ENCODE measurements around the gene UBE3D.

UBE3D gene

GRCh38 chr6:83065511-83066192, at the start of gene UBE3D:
Gene UBE3D, minus strand, starts transcription at chr6:83065841. Its CDS starts 123 bp downstream, at chr6:83065718.
- peak; percentile 86 for DNase-seq

- no peak for DNase-seq
Measured at GRCh38 chr6:83114164-83114563, 48.5 kb upstream of the UBE3D start.

- no peak for DNase-seq
Measured at GRCh38 chr6:83113258-83113657, 47.6 kb upstream of the UBE3D start.

DNA sequence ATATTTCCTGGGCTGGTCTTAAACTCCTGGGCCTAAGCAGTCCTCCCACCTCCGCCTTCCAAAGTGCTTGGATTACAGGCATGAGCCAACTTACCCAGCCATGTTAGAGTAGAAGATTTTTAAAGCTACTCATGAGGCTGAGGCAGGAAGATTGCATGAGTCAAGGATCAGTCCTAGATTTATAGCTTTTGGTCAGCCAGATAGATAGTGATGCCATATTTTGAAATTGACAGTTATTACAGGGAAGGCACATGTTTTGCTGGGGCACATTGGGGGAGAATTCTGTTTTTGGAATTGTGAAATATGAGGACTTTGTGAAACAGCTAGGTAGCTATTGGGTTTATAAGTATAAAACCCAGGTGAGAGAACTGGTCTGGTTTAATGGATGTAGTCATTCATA, 42.7 kb upstream of the UBE3D start:
- DNase-seq = no peak

DNA sequence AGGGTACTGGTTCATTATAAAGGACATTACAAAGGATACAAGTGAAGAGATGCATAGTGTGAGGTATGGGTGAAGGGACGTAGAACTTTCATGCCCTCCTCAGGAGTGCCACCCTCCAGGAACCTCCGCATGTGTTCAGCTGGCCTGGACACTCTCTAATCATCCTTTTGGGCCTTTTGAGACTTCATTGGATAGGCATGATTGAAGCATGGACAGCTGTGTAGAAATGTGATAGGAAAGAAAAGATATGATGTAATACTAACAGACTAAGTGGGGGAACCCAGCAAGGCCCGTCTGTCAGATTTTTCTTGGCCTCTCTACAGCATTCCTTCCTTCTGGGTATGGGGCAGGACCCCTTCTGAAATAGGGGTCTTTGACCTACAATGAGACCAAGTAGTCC, 32.9 kb upstream of the UBE3D start:
- DNase-seq = no peak

GRCh38 chr6:83097675-83098074, 32.0 kb upstream of the UBE3D start:
- DNase-seq = no peak

GRCh38 chr6:83097204-83097603, 31.6 kb upstream of the UBE3D start:
- no peak for DNase-seq

DNA sequence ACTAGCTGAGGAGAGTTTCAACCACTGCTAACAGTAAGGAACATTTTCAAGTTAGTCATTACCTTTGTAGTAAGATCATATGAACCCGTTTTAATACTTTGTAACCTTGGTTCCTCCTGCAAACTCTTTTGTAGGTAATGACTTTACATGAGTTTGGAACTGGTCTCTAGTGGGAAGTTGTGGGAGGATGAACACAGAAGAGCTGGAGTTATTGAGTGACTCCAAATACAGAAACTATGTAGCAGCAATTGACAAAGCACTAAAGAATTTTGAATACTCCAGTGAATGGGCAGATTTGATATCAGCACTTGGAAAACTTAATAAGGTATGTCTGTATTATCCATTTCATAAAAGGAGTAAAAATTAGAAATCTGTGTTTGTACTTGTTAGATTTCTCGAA, 31.1 kb upstream of the UBE3D start:
- no peak for DNase-seq

- no peak for DNase-seq
Measured at GRCh38 chr6:83092756-83093399, 27.2 kb upstream of the UBE3D start.

DNA sequence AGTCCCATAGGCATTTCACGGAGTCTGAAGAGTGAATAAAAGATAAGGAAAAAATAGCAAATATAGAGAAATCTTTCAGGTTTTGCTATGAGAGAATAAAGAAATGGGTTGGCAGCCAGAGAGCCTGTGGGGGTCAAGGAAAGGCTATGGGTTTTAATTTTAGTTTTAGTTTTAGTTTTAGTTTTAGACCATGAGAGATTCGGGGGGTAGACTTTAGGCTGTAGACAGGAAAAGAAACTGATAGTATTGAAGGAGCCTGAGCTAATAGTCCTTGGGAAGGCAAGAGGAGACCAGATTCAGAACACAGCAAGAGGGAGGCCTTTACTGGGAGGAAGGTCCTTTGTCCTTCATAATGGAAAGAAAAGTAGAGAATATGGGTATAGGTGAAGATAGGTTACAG, 21.1 kb upstream of the UBE3D start:
- no peak for DNase-seq

DNA sequence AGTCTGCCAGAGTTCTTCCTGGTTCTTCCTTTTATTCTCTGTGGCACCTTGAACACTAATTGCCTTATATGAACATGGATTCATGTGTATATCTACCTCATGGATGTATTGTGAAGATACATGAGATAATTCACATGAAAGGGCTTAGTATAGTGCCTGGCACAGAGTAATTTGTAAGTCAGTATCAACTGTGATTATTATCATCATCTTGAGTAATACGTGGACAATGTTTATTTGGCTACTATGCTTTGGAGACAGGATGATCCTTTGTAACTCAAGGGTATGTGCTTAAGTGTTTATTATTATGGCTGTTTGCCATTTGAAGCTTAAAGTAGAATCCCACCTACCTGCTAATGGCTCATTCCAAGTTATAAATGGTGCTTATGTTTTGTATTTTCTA, 17.8 kb upstream of the UBE3D start:
- no peak for DNase-seq

- DNase-seq = no peak
Measured at GRCh38 chr6:83073615-83074014, 8.0 kb upstream of the UBE3D start.

DNA sequence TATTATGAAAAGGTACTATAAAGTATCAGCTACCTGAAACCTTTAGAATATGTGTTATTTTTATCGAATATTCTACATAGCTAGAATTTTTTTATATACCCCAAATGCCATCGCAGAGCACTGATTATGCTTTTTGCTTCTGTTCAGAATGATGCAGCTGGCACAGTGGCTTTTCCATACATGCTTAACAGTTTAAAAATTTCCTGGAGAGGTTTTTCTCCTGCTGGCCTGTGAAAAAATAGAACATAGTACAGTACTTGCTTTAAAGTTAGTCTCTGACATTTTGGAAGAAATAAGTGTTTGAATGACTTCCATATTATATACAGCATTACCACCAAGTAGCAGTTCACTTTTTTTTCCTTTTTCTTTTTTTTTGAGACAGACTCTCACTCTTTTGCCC, 7.1 kb upstream of the UBE3D start:
- no peak for DNase-seq

- DNase-seq = no peak
Measured at GRCh38 chr6:83071707-83072106, 6.1 kb upstream of the UBE3D start.

- DNase-seq = no peak
Measured at GRCh38 chr6:83071023-83071422, 5.4 kb upstream of the UBE3D start.

GRCh38 chr6:83069633-83070032, 4.0 kb upstream of the UBE3D start:
- no peak for DNase-seq

GRCh38 chr6:83068616-83069015, 3.0 kb upstream of the UBE3D start:
- peak; percentile 41 for DNase-seq

DNA sequence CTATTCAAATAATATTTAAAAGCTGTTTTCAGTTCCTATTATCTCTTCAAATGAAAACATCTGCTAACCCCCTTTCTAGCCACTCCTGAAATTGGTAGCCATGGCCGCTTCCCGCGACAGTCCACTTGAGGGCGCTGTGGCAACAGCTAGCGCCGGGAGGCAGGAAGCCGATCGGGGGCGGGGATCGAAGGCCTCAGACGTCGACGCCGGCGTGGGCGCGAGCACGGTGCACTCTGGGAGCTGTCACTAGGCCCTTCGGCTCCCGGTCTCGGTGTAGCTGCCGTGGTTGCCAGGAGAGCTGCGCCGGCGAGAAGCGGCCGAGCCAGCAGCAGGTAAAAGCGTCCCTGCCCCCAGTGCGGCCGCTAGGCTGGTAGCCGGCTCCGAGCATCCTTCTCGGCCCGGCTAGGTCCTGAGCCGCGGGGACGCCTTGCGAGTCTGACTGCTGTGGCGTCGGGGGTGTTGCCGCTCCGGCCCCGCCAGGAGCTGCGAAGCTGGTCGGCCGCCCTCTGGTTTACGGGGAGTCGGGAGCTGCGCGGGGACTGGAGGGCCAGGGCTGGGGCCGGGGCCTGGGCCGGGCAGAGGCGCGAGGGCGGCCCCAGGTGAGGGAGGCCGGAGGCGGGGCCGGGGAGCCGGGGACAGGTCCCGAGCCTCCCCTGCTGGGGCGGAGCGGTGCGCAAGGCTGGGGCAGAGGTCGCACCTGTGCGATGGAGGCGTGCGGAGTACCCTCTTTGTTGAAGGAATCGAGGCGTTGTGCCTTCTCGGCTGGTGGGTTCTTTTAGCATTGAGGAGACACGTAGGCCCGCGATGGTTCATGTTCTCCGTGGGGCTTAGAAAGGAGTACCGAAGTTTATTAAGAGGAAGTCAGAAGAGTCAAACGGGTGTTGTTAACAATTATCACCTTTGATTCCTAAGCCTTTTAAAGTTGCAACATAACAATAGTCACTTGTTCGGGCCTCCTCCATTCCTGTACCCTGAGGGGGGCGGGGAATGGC, 2.1 kb upstream of the UBE3D start, which contains the start of gene DOP1A:
DOP1A (plus strand) TSS at position 224 of the 992 bp plus-strand sequence. CDS start 29,307 bp downstream, outside the sequence.
- DNase-seq = peak; percentile 96

- DNase-seq = no peak
Measured at GRCh38 chr6:83062225-83062624, 3.4 kb downstream of the UBE3D start.

GRCh38 chr6:83061190-83061589, 4.5 kb downstream of the UBE3D start:
- no peak for DNase-seq

- peak; percentile 56 for DNase-seq
Measured at GRCh38 chr6:83057705-83058321, 7.8 kb downstream of the UBE3D start.

DNA sequence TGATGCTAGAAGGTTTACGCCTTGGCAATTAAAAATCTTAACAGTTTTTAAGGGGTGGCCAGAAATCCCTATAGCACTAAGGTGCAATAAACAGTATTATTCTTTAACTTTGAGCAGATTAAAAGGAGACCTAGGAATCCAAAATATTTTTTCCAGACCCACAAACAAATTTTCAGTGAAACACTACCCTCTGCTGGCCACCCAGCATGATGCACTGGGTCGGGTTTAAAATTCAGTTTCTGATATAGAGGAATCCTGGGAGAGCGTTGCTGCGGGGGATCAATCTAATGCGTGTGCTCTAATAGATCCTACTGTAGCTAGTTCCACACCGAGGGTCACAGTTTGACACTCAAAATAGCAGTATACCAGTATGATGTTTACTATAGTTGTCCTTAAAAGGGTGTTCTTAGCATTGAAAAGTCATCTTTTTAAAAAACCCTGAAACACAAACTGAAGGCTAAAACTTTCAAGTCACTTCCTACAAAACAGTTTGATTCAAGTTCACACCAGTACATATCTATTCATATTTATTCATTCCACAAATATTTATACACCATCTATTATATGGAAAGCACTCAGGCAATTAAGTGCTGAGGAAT, 10.2 kb downstream of the UBE3D start:
- peak; percentile 62 for DNase-seq

DNA sequence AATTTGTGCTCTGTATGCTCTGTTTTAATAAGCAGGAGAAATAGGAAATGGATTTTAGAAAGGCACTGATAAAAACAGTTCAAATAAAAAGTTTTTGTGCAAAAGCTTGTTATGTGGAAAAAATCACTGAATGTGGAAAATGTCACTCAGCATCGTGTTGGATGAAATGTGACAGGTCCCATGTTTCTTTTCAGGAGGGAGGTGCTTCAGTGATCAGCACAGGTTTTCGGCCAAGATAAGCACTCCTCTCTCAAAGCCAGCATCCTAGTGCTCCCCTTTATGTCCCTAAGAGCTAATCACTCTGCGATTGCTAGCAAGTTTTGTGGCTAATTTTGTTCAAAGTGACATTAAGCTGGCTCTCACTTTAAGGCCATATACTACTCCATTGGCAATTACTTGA, 12.0 kb downstream of the UBE3D start:
- DNase-seq = no peak
